Effector CD8-positive, alpha-beta T cell (primary cell): ENCODE results near the gene PIM2.

Experiments
- DNase-seq: peaks from one replicate; lab custom pipeline; 2025; lab: John Stamatoyannopoulos, UW

The PIM2 gene

DNA sequence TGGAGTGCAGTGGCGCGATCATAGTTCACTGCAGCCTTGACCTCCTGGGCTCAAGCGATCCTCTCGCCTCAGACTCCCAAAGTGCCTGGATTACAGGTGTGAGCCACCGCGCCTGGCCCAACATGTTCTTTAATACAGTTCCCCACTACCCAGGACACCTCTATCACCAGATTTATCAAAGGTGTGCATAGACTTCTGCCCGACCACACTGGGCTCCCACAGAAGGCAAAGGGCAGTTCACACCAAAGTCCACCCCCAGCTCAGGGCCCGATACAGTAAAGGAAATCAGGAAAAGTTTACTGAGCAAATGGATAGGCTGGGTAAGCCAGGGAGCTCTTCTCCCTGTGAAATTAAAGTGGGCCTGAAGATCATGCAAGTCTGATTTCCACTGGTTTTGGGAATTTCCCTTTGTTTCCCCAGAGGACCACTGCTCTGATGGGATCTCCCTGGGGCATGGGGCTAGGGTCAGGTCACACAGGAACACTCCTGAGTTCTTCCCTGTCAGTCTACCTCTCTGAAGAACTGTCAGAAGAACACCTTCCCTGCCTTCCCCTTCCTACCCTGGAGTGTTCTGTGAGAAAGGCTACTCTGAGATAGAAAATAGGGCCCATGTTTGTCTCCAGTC is 17.7 kb upstream of the PIM2 start:
- no peak for DNase-seq

DNA sequence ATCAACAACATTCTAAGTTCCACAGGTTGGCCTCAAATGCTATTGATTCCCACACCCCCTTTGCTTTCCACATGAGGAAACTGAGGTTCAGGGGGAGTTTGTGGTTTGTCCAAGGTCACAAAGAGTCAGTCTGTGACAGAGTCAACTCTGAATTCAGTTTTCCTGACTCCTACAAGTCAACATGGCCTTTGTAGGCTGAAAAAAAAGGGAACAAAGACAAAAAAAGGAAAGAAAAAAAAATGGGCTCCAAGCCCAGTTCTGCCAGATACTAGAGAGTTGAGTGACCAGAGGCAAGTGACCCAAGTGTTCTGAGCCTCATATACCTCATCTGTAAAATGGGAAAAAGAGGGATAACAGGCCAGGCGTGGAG is 16.5 kb upstream of the PIM2 start:
- no peak for DNase-seq

DNA sequence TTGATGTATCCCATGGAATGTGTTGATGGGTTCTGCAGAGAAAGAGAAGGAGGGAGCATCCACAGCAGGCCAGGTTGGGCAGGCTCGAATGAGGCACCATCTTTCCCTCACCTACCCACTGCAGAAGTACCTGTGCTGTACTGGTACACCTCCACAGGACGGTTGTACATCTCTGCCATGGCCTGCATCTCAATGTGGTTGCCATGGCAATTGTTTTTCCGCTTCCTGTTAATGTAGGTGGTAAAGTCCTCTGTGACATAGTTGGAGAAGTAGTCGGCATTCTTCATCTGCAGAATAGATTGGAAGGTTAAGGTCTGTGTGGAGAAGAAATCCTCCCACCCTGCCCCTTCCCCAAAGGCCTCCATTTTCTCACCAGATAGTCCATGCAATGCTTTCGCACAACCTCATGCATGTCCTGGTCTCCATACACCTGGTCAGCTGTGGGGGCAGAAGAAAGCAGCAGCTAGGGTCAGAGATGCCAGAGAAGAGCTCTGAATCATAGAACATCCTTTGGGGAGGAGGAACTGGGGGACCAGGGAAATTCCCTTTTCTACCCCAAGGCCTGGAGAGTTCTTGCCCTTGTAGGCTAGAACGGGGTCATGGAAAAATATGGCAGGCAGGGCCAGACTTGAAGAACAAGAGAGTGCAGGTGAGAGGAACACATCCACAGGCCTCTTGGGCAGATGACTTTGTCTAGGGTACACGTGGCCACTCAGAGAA is 15.9 kb upstream of the PIM2 start:
- DNase-seq: no peak

DNA sequence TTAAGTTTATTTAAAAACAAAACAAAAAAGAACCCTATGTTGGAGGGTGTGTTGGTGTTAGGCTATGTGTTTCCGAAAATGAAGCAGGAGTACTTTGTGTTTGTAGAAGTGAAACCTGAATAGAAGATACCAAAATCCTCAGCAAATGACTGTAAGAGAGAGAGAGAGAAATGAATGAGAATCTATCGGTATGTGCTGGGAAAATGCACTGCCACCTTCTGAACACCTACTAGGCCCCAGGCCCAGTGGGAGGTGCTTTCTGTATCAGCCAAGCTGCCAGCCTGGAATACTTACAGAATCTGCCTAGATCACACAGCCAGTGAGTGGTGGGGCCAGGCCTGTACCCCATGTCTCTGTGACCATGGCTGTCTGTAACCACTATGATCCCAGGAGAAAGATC is 14.9 kb upstream of the PIM2 start:
- DNase-seq: no peak

DNA sequence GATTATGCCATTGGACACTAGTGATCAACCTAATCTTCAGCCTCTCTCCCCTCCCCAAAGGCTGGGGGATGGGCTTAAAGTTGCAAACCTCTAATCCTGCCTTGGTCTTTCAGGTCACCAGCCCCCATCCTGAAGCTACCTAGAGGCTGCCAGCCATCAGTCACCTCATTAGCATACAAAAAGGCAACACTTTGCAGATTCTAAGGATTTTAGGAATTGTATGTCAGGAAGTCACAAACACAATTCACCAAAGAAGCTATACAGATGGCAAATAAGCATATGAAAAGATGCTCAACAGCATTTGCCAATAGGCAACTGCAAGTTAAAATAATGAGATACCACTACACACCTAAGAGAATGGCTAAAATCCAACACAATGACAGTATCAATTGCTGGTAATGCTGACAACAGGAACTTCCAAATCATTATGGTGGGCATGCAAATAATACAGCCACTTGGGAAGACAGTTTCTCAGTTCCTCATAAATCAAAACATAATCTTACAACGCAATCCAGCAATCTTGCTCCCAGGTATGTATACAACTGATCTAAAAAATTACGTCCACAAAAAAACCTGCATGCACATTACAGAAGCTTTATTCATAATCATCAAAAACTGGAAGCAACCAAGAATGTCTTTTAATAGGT is 9.0 kb upstream of the PIM2 start:
- no peak for DNase-seq

DNA sequence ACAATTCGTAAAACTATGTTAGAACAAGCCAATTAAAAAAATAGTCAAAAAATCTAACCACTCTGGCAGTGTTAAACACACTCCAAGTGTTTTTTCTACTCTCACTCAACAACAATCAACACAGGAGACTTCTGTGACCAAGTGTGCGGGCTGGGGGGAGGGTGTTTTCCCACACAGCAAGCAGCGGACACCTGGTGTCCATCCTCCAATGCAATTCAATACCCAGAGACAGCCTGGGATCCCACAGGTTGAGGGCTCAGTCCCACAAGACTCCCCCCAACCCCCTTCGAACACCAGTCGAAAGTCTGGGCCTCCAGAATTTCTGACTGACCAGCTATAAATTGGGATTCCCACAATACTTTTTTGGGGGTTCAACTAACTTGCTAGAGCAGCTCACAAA is 8.3 kb upstream of the PIM2 start:
- DNase-seq: no peak

DNA sequence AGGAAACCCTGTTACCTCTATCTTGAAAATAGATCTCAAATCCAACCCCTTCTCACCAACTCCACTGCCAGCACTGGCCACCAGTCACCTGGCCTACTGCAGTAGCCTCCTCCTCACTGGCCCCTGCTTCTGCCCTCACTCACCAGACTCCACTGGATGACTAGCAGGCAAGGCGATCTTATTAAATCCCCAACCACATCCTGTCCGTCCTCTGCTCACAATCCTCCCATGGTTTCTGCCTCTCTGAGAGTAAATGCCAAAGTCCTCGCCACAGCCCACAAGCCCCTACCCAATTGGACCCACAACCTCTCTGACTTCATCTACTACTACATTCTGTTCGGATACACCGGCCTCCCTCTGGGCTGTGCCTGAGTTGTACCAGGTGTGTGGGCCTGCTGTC is 5.4 kb upstream of the PIM2 start:
- DNase-seq: no peak

DNA sequence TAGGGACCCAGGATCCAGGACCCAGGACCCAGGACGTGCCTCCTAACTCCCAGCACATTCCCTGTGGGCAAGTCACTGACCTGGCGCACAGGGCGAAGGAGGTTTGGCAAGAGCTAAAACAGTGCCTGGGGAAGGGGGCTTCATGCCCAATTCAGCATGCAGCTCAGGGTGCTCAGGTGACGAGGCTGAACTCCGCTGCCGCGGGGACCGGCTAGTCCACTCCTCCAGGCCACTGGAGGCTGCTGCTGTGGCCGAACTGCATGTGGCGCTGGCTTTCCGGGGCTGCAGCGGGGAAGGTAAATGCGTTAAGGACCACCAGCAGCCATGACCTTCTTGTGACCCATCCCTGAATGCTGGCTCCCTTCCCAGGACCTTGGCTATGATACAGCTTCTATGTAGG is 4.9 kb upstream of the PIM2 start:
- DNase-seq: no peak

DNA sequence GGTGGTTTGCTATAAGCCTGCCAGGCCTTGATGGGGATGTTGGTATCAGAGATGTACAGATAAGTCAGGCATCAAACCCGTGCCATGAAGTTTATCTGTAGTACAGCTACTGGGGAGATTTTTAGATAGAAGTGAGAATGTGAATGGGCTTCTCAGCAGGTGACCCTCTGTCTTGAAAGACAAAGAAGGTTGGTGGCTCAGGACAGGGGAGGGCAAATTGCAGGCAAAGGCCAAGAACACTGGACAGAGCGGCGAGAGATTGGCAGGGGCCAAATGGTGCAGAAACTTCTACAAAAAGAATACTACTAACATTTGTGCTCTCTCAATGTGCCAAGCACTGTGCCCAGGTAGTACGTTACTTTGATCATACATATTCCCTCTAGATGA is 1.9 kb upstream of the PIM2 start:
- no peak for DNase-seq

DNA sequence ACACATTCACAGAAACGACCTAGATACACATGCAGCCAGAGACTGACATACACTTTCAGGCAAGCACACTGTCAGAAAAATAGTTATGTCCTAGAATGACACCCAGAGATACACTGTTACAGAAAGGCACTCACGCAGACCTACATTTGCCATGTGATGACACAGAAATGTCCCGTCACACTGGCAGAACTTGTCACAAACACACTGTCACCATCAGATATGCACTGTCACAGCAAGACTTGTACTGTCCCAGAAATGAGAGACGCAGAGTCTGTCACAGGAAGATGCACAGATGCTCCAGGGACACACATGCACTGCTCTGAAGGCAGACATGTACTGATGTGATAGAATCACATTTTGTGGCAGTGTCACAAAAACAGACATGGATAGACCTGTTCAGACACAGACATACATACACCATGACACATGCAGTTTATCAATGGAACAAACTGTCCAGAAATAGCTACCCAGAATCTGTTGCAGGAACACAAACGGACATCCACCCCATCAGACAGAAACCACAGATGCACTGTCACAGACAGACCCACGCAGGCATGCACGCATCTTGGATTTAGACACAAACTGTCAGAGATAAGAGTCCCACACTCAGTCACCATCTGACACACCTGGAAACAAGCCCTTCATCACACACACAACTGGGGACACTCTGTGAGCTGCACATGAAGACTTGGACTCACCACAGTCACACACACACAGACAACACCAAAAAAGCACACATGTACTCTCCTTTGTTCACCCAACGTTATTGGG is 1.3 kb upstream of the PIM2 start:
- no peak for DNase-seq

DNA sequence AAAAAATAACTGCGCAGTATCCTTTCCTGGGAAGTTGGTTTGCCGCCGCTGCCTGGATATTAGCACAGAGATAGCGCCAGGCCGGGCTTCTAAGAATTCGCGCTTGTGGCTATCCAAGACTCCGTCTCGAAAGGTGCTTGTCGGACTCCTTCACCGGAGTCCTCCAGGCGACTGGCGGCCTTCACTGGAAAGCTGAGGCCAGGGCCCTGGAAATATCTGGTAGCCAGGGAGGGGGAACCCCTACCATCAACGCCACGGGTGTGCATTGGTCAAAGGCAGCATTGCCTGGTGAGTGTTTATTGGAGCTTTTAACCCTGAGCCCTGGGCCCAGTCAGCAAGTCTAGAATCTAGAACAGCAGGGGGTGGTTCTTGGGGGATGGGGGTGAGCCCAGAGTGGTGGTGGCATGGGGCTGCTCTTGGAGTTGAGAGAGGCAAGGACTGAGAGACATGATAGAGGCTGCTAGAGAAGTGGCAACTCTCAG is 577 bp upstream of the PIM2 start:
- DNase-seq: peak; percentile 24

DNA sequence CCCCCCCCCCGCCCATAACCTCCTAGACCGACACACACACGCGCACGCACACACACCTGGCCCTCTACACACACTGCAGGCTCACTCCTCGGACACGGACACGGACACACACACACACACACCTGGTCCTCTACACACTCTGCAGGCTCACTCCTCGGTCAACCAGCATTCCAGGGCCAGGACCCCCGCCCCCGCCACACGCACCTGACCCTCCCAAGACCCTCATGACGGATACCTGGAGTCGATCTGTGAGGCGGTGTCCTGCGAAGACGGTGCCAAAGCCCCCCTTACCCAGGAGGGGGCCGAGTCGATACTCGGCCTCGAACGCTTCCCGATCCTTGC is 552 bp downstream of the PIM2 start:
- DNase-seq: no peak

DNA sequence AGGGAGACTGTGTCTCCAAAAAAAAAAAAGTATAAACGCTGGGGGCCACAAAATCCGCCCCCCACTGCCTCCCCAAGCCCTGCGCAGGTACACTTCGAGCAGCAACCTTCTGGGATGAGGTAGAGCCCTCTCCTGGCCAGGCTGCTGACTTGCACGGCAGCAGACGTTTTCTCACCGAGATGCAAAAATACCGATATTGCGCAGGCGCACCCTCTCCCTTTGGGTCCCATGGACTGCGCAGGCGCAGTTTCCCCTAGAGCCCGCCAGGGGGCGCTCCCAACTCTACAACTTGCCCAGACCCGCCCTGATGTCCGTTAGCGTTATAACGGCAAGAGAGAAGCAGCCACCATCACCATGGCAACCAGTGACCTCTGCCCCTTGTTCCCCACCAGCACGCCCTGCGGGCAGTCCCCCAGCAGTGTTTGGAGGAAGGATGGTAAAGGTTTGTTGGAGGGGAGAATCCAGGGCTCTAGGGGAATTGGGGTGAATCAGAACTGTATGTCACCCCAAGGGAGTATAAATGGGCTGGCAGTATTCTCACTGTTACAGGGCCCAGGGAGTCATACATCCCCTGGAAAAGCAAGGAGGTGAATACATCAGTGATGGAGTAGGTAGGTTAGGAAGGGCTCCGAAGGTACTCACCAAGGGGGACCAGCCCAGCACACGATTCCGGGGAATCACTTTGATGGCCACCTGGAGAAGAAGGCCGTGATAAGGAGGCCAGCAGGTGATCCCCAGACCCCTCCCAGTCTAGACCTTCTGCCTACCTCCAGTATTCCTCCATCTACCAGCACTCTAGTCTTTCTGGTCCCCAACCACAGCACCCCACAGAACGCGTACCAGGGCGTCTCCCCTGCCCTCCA is 1.5 kb downstream of the PIM2 start:
- peak; percentile 82 for DNase-seq

DNA sequence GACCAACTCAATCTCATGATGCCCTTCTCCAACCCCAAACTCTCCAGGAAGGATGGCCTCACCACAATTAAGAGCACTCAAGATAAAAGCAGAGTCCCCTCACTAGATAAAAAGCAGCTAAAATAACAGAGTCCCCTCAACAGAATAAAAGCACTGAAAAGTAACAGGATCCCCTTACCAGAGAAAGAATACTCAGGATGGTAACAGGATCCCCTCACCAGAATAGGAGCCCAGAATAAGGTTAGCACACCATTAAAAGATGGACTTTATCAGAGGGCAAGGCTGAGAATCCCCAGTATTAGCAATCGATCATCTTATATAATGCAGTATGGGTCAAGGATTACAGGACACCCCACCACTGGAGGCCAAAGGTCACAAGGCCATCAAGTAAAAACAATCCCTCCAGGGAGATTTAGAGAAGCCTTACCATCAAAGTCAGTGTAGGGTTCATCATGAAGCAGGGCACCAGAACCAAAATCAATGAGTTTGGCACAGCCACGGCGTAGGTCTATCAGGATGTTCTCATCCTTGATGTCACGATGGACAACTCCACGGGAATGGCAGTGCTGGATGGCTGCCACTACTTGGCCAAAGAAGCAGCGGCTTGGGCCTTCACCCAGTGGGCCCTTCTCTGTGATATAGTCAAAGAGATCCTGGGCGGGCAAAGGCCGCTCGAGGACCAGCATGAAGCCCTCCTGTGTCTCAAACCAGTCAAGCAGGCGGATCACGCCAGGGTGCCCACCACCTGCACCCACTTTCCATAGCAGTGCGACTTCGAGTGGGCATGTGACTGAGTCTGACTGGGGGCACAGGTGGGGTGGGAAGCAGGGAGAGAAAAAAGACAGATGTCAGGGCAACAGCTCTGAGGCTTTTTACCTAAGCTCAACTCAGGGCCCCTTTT is 4.0 kb downstream of the PIM2 start:
- DNase-seq: no peak

DNA sequence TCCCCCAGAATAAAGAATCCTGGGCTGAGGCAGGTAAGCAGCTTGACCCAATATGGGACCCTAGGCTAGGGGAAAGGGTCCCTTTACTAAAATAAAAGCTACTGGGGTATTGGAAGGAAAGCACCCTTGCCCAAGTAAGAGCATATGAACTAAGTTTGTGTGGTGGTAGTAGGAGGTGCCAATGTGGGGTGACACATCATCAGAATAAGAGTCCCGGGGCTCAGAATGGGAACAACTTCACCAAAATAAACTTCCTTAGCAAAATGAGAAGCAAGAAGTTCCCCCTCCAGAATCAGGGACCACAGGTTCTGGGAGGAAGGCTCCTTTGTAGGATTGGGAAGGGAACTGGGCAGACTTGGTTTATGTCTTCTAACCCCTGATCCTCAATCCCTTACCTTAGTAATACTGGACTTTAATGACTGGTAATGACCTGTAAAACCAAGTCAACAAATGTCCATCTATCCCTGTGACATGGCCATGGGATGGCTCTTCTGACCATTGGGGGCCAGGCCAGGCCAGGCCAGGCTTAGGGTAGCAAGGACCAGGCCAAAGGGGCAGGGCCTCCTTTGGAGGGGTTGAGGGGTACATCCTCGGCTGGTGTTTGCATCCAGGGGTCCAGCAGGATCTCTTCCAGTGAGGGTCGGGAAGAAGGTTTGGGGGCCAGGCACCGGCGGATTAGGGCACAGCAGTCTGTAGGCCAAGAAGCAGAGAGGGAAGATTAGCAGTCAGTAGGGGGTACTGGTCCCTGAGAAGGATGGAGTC is 5.0 kb downstream of the PIM2 start:
- DNase-seq: no peak

DNA sequence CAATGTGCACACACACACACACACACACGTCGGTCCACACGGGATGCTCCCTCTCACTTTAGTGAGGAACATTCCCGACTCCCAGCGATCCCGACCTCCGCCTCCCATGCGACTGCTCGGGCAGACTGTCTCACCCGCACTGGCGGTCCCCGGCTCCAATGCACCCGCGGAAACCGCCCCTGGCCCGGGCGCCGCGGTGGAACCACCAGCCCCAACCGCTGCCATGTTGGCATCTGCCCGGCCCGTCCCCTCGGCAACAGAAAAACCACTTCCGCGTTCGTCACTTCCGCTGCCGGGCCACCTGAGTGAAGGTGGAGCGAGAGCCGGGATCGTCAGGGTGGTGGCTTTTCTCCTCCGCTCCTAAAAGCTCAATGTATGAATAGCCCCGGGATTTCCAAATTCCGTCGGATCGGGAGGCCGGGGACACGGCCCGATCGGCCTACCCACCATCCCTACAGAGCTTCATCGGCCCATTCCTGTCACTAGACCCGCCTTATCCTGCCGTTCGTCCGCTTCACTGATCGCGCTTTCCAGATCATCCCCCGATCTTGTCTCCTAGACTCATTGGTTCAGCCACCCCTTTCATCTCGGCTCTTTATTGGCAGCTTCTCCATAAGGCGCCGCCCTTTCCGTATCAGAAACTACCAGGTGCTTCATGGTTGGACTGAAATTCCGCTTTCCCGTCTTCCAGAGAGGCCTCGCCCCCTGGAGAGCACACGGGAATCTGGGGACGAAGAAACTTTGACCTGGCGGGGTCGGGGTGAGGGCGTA is 7.2 kb downstream of the PIM2 start, which contains the start of gene SLC35A2:
Gene SLC35A2 (minus strand): TSS at position 235 of the 771 bp plus-strand sequence. CDS start 10 bp downstream, at position 225.
- peak; percentile 77 for DNase-seq

DNA sequence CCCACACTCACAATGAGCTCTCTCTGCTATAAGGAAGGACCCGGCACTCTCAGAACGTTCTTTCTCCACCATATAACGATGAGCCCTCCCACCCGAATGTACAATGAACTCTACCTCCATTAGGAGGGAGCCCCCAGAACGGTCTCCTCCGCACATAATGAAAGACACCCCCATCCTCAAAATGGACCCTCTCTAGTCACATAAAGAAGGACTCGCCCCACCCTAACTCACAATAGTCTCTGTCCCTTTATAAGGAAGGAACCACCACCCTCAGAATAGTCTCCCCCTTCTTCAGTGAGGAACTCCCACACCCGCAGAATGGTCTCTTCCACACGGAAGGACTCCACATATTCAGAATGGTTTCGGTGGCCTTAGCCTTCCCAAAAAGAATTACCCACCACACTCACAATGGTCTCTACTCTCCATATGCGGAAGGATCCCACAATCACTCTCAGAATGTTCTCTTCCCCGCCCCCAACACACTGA is 7.9 kb downstream of the PIM2 start:
- no peak for DNase-seq

DNA sequence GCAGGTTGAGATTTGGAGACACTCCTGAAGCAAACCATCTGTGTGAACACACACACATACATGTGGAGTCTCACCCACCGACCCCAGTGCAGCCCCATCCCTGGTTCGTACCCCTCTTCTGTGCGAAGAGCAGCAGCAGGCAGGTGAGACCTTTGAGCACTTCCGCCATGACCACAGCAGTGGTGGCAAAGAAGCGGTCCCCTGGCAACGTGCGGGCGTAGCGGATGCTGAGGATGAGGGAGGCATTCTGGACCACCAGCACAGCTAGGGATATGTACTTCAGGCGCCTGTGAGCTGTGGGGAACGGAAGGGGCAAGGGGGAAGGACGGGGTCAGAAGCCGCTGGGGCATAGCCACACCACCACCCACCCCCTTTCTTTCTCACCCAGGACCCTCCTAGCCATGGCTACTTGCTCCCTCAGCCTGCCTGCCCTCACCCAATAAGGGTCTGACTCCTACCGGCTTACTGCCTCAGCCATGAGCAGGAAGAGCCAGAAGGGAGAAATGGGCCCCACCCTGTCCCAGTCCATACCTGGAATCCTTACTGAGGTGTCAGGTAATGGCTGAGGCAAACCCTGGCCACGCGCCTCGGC is 9.0 kb downstream of the PIM2 start:
- DNase-seq: no peak
